Osteocyte (in vitro differentiated cells): ENCODE measurements around the gene WNT7B. TPM values are rescaled to one million over a fixed set of nuclear protein-coding genes. Genes with fewer than 3 reads are reported as not detected.

Experiments used
- DNase-seq: peaks from one replicate; pipeline ENCODE4 v3.0.0; 2021; ENCODE audit warnings: mixed read lengths; ENCODE audit not compliant: unreplicated experiment; ENCODE audit errors: extremely low spot score
- H3K27ac Mint-ChIP-seq: one replicate; pipeline ENCODE4 v1.8.0; 2021; ENCODE audit warnings: mild to moderate bottlenecking, mixed read lengths; ENCODE audit not compliant: unreplicated experiment
- H3K27me3 Mint-ChIP-seq: one replicate; pipeline ENCODE4 v1.8.0; 2021; ENCODE audit warnings: mixed read lengths; ENCODE audit not compliant: unreplicated experiment
- H3K36me3 Mint-ChIP-seq: one replicate; pipeline ENCODE4 v1.8.0; 2021; ENCODE audit warnings: mixed read lengths; ENCODE audit not compliant: unreplicated experiment
- H3K4me1 Mint-ChIP-seq: one replicate; pipeline ENCODE4 v1.8.0; 2021; ENCODE audit warnings: mixed read lengths; ENCODE audit not compliant: unreplicated experiment
- H3K4me3 Mint-ChIP-seq: one replicate; pipeline ENCODE4 v1.8.0; 2021; ENCODE audit warnings: mild to moderate bottlenecking, moderate library complexity, mixed read lengths; ENCODE audit not compliant: unreplicated experiment
- H3K9me3 Mint-ChIP-seq: one replicate; pipeline ENCODE4 v1.8.0; 2021; ENCODE audit warnings: mixed read lengths; ENCODE audit not compliant: unreplicated experiment
- CTCF ChIP-seq: fragments of 200-600 bp; sonication (generic); IDR thresholded peaks from 2 replicates; pipeline ENCODE4 v1.5.0; 2021; ENCODE audit warnings: antibody characterized with exemption, mild to moderate bottlenecking, moderate library complexity
- total RNA-seq: library from RNA; stranded (reverse); gene quantifications from 2 replicates; pipeline ENCODE4 v1.2.1, GENCODE V29; 2021

WNT7B gene
- total RNA-seq, 1 donor from 2014 or later: 2.3 TPM

DNA sequence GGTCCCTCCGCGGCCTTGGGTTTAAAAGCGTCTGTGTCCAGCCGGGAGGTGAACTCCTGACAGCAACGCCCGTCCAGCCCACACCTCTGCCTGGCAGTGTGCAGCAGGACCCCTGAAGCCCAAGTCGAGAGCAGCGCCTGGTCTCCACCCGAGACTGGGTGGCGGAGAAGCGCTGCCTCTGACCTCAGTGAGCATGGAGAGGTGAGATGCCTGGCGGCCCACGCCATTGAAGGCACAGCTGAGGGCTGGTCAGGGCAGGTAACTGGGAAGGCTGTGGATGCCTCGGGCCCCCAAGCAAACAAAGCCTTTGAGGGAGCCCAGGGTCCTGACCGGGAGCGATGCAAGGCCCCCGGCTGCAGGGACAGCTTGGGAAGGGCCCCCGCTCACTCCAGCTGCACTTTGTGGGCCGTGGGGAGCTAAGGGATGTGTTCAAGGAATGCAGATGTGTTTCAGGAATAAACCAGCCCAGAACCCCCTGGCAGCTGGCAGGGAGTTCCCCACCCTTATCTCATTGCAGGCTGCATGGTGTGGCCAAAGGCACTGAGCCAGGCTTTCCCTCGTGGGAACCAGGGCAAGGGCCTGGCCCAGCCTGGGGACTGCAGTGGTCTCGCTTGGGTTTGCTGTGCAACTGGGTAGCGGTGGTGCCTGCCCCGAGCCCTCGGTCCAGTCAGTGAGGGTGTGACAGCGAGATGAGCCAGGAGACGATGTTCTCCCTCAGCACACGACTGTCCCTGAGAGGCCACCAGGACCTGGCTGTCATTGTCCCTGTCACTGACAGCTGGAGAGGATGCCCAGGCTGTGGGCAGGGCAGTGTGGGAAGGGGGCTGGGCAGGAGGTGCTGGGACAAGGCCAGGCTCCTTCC lies 92.5 kb downstream of the WNT7B start:
- no peak for TF ChIP-seq CTCF
- DNase-seq: no peak
- H3K27me3 Mint-ChIP-seq: no peaks in the 10 kb centered on the region

GRCh38 chr22:45883811-45884170 lies 93.2 kb downstream of the WNT7B start:
- no peak for TF ChIP-seq CTCF
- Mint-ChIP-seq H3K27ac (no peak overlapping the region), H3K4me1 (no peaks in the 10 kb centered on the region), H3K9me3 (no peaks in the 10 kb centered on the region), H3K4me3 (no peak overlapping the region), H3K27me3 (no peaks in the 10 kb centered on the region), H3K36me3 (no peaks in the 10 kb centered on the region)
- no peak for DNase-seq

More for the DNA sequence above, 92.5 kb downstream of the WNT7B start:
- Mint-ChIP-seq H3K36me3 (no peaks in the 10 kb centered on the region), H3K27ac (no peak overlapping the region), H3K4me3 (no peak overlapping the region), H3K9me3 (no peaks in the 10 kb centered on the region), H3K4me1 (no peaks in the 10 kb centered on the region)

GRCh38 chr22:45882881-45883810 lies 93.8 kb downstream of the WNT7B start:
- DNase-seq: no peak
- Mint-ChIP-seq H3K27me3 (no peaks in the 10 kb centered on the region), H3K36me3 (no peaks in the 10 kb centered on the region), H3K4me3 (no peak overlapping the region), H3K9me3 (no peaks in the 10 kb centered on the region), H3K27ac (no peak overlapping the region), H3K4me1 (no peaks in the 10 kb centered on the region)
- no peak for TF ChIP-seq CTCF

DNA sequence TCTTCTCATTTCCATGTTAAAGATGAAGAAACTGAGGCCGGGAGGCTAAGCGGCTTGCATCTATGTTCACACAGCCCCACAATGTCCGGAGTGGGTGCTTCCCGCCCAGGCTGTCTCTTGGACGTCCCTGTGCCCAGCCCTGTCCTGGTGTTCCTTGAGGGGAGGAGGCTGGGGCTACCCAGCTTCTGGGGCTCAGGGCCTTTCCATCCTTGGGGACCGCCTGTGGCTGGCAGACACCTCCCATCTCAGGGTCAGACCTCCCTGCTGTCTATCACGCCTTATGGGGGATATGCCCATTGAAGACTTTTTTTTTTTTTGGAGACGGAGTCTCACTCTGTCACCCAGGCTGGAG lies 95.5 kb downstream of the WNT7B start:
- Mint-ChIP-seq H3K27ac (no peak overlapping the region), H3K36me3 (no peaks in the 10 kb centered on the region)

More for the DNA sequence above, 95.5 kb downstream of the WNT7B start:
- Mint-ChIP-seq H3K4me3 (no peak overlapping the region), H3K9me3 (no peaks in the 10 kb centered on the region), H3K27me3 (peaks cover 2% of the 10 kb centered on the region), H3K4me1 (no peaks in the 10 kb centered on the region)
- DNase-seq: no peak
- TF ChIP-seq CTCF: no peak
